Prostate gland (tissue), 2 donors: Measurements from ENCODE around the gene PIGQ.

Source experiments
- POLR2AphosphoS5 ChIP-seq: sonication (generic); formaldehyde crosslinking; IDR thresholded peaks from one replicate; pipeline ENCODE4 v1.6.1; 2017; ENCODE audit warnings: antibody characterized with exemption
- TF ChIP-seq, protein P1 (sequence below), 4 experiments: fragments of 200-600 bp in 2 of 4; fragments of 450-650 bp in 2 of 4; sonication (generic) in 2 of 4; IDR thresholded peaks; 1 replicate in 3 of 4; 2 replicates in 1 of 4; pipeline ENCODE4 v1.5.1; 2016 to 2019; ENCODE audit warnings: antibody characterized with exemption in 4 of 4, mild to moderate bottlenecking in 2 of 4, moderate library complexity in 2 of 4

DNA sequence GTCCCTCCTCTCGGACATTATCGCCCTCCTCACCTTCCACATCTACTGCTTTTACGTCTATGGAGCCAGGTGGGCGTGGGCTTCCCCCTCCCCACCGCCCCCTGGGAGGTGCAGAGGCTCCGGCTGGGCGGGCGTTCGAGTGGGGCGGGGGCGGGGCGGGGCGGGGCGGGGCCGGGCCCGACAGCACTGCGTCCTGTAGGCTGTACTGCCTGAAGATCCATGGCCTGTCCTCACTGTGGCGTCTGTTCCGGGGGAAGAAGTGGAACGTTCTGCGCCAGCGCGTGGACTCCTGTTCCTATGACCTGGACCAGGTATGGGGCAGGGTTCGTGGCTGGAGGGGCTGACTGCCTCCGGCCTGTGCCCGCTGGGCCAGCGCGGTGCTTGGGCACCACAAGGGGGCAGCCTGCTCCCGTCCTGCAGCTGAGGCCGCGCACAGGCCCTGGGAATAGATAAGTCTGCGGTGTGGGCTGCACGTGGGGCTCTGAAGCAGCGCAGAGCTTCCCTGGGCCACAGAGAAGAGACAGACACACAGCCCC lies 9.2 kb downstream of the PIGQ start:
- TF ChIP-seq, protein P1, sequence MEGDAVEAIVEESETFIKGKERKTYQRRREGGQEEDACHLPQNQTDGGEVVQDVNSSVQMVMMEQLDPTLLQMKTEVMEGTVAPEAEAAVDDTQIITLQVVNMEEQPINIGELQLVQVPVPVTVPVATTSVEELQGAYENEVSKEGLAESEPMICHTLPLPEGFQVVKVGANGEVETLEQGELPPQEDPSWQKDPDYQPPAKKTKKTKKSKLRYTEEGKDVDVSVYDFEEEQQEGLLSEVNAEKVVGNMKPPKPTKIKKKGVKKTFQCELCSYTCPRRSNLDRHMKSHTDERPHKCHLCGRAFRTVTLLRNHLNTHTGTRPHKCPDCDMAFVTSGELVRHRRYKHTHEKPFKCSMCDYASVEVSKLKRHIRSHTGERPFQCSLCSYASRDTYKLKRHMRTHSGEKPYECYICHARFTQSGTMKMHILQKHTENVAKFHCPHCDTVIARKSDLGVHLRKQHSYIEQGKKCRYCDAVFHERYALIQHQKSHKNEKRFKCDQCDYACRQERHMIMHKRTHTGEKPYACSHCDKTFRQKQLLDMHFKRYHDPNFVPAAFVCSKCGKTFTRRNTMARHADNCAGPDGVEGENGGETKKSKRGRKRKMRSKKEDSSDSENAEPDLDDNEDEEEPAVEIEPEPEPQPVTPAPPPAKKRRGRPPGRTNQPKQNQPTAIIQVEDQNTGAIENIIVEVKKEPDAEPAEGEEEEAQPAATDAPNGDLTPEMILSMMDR (IDR thresholded peaks at IDR 0.05), result peak; percentile 23 to 94 (median 86)
- peak; percentile 55 for TF ChIP-seq POLR2AphosphoS5
